Measurements from ENCODE around the gene TRPT1.

Gene TRPT1, protein sequence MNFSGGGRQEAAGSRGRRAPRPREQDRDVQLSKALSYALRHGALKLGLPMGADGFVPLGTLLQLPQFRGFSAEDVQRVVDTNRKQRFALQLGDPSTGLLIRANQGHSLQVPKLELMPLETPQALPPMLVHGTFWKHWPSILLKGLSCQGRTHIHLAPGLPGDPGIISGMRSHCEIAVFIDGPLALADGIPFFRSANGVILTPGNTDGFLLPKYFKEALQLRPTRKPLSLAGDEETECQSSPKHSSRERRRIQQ

DNA sequence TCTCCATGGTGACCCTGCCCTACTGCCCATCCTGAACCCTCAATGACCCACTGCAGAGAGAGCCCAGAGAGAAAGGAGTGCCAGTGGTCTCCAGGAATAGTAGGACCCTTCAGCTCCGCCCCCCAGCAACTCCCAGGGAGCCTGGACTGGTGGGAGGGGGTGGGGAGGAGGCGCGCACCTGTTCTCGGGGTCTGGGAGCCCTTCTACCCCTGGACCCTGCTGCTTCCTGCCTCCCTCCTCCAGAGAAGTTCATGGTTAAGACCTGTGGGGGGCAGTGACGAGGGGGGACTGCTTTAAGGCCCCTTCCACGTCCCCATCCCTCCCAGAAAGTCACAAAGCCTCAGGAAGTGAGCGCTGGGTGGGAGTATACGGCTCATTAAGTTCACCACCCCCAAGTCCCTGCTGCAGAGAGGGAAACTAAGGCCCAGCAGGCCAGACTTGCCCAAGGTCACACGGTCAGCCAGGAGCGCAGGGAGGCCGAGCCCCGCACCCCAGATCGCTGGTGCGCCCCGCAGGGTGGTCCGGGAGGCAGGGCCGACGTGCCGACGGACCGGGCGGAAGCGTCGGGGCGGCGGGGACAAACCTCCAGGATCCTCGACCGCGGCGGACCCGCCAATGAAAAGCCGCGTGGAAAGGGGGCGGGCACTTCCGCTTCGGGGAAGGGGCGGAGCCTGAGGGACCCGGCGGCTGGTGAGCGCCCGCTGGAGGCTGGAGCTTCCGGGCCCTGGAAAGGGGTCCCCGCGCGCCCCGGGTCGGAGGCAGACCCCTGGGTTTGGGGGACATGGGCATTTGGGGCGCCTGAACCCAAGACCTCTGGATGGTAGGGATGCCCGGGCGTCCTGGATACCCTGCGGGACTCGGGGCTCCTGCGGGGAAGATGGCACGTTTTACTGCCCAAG lies at the start of gene TRPT1, which contains the start of gene NUDT22:
Gene TRPT1, minus strand, starts transcription at position 579 of the 899 bp plus-strand sequence. Its CDS starts 326 bp downstream, at position 253.
Gene NUDT22, plus strand, starts transcription at position 667 of the 899 bp plus-strand sequence. CDS start 379 bp downstream, outside the sequence.
- Histone ChIP-seq H3K4me1 (ENCODE audit: insufficient read depth, insufficient read length) (peaks cover 33% of the 10 kb centered on the region), H3K9me3 (ENCODE audit: insufficient read depth, low read length) (no peaks in the 10 kb centered on the region), H3K27me3 (ENCODE audit: insufficient read depth, insufficient read length) (no peaks in the 10 kb centered on the region), H3K36me3 (ENCODE audit: insufficient read depth, insufficient read length, low read length) (peaks cover 35% of the 10 kb centered on the region), H3K9ac (ENCODE audit: insufficient read length, low read depth) (peak within 1 kb of the TSS; percentile 94), H3K4me3 (ENCODE audit: insufficient read length, low read depth) (peak within 1 kb of the TSS; percentile 92)
- TF ChIP-seq YY1 (IDR thresholded peaks at IDR 0.05; ENCODE audit: insufficient read depth, insufficient read length) = no peak
- TF ChIP-seq ZNF274 (IDR thresholded peaks at IDR 0.05; ENCODE audit: low read depth, low read length) = no peak
- TF ChIP-seq SUZ12 (IDR thresholded peaks at IDR 0.05; ENCODE audit: extremely low read depth, insufficient read depth, insufficient read length) = no peak
- DNase-seq (ENCODE audit: low read depth, low spot score) = no peak

DNA sequence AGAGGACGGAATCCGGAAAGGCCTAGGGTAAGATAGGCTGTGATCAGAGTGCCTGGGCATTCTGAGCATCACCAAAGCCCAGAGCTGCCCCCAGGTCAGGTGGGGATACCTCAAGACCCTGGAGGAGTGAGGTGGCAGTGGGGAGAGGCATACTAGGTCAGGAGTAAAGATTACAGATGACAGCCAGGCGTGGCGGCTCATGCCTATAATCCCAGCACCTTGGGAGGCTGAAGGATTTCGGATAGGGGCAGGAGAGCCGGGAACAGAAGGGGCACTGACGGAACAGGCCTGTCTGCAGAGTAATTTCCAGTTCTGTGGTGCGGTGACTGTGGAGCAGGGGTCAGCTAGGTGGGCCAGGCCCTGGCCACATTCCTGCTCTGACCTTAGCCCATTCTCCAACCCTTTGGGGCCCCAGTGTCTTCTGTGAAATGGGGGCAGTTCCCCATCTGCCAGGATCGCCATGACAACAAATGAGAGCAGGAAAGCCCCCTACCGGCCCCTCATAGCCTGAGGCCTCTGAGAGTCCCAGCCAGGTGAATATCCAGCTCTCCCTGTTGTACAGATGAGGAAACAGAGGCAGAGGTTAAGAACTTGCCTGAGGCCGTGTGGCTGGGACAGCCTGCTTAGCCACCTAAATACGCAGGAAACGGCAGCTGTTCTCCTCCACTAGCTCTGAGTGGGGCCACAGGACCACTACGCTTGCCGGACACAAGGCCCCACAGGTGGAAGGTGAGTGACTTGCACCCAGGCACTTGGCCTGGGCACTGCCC lies 49.2 kb upstream of the TRPT1 start:
- Histone ChIP-seq H3K36me3 (ENCODE audit: insufficient read depth, insufficient read length, low read length) (peaks cover 44% of the 10 kb centered on the region), H3K4me3 (ENCODE audit: insufficient read length, low read depth) (no peak overlapping the region), H3K9ac (ENCODE audit: insufficient read length, low read depth) (peak overlapping the region; percentile 23), H3K4me1 (ENCODE audit: insufficient read depth, insufficient read length) (peaks cover 27% of the 10 kb centered on the region), H3K27me3 (ENCODE audit: insufficient read depth, insufficient read length) (no peaks in the 10 kb centered on the region), H3K9me3 (ENCODE audit: insufficient read depth, low read length) (no peaks in the 10 kb centered on the region)
- no peak for DNase-seq (ENCODE audit: low read depth, low spot score)
- TF ChIP-seq ZNF274 (IDR thresholded peaks at IDR 0.05; ENCODE audit: low read depth, low read length) (no peak), SUZ12 (IDR thresholded peaks at IDR 0.05; ENCODE audit: extremely low read depth, insufficient read depth, insufficient read length) (no peak), YY1 (IDR thresholded peaks at IDR 0.05; ENCODE audit: insufficient read depth, insufficient read length) (no peak)

DNA sequence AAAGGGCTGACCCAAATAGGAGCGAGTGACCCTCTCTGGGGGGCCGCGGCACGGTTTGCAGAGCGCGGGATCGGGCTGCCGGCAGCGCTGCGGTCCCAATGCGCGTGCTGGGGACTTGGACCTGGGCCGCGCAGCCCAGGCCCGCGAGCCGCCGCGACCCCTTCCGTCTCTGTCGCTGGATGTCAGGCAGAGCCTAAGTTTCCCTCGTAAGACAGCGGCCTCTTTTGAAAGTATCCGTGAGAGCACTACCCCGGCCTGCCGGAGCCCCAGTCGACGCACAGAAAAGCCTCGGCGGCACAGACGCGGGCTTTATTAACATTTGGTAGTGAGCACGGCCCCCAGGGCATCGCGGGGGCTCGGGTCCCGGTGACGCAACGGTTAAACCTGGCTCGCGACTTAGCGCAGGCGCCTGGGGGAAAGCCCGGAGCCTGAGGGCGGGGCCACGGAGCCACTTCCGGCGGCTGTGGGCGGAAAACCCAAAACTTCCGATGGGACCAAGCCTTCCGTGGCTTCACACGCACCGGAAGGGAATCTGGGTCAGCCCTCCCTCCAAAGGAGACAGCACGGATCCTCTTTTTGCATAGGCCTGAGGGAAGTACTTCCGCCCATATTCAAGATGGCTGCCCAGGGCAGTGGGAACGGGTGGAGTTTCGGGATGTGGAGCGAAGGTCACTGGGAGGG lies 43.7 kb upstream of the TRPT1 start:
- H3K27me3 ChIP-seq (ENCODE audit: insufficient read depth, insufficient read length) = no peaks in the 10 kb centered on the region
- peak overlapping the region; percentile 95 for H3K4me3 ChIP-seq (ENCODE audit: insufficient read length, low read depth)
- peak overlapping the region; percentile 90 for H3K9ac ChIP-seq (ENCODE audit: insufficient read length, low read depth)
- TF ChIP-seq ZNF274 (IDR thresholded peaks at IDR 0.05; ENCODE audit: low read depth, low read length) (no peak), YY1 (IDR thresholded peaks at IDR 0.05; ENCODE audit: insufficient read depth, insufficient read length) (peak; percentile 99)
- peaks cover 43% of the 10 kb centered on the region for H3K36me3 ChIP-seq (ENCODE audit: insufficient read depth, insufficient read length, low read length)
- peaks cover 14% of the 10 kb centered on the region for H3K4me1 ChIP-seq (ENCODE audit: insufficient read depth, insufficient read length)
- DNase-seq (ENCODE audit: low read depth, low spot score) = peak; percentile 99
- H3K9me3 ChIP-seq (ENCODE audit: insufficient read depth, low read length) = no peaks in the 10 kb centered on the region

DNA sequence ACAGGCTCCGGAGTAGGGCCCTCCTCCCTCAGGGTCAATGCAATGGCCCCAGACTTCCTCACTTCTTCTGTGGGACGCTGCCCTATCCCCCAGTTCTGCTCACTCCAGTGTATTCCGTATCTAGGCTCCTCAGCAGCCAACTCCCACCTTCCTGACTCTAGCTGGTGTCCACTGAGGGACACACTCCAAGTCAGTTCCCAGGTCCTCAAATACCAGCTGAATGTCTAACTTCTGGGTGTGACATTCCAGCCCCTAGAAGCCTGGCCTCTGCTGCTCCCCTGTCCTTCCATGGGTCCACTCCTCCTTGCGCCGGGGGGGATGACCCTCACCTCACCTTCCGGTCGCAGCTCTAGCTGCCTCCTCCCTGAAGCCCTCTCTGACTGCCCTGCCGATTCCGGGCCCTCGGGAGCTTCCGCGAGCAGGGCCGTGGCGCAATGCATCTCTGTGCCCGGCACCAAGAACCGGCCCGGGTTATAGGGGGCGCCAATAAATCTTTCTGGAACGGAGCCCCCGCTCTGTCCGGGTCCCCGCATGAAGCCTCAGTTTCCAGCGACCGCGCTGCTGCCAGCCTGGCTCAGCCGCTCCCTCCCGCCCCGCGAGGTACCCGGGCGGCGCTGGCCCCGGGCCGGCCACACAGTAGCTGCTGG lies 43.0 kb upstream of the TRPT1 start:
- no peaks in the 10 kb centered on the region for H3K27me3 ChIP-seq (ENCODE audit: insufficient read depth, insufficient read length)
- peaks cover 17% of the 10 kb centered on the region for H3K4me1 ChIP-seq (ENCODE audit: insufficient read depth, insufficient read length)
- no peaks in the 10 kb centered on the region for H3K9me3 ChIP-seq (ENCODE audit: insufficient read depth, low read length)
- H3K9ac ChIP-seq (ENCODE audit: insufficient read length, low read depth) = peak overlapping the region; percentile 90
- TF ChIP-seq ZNF274 (IDR thresholded peaks at IDR 0.05; ENCODE audit: low read depth, low read length) (no peak), YY1 (IDR thresholded peaks at IDR 0.05; ENCODE audit: insufficient read depth, insufficient read length) (no peak), SUZ12 (IDR thresholded peaks at IDR 0.05; ENCODE audit: extremely low read depth, insufficient read depth, insufficient read length) (no peak)
- peak overlapping the region; percentile 95 for H3K4me3 ChIP-seq (ENCODE audit: insufficient read length, low read depth)
- DNase-seq (ENCODE audit: low read depth, low spot score) = no peak
- peaks cover 50% of the 10 kb centered on the region for H3K36me3 ChIP-seq (ENCODE audit: insufficient read depth, insufficient read length, low read length)

DNA sequence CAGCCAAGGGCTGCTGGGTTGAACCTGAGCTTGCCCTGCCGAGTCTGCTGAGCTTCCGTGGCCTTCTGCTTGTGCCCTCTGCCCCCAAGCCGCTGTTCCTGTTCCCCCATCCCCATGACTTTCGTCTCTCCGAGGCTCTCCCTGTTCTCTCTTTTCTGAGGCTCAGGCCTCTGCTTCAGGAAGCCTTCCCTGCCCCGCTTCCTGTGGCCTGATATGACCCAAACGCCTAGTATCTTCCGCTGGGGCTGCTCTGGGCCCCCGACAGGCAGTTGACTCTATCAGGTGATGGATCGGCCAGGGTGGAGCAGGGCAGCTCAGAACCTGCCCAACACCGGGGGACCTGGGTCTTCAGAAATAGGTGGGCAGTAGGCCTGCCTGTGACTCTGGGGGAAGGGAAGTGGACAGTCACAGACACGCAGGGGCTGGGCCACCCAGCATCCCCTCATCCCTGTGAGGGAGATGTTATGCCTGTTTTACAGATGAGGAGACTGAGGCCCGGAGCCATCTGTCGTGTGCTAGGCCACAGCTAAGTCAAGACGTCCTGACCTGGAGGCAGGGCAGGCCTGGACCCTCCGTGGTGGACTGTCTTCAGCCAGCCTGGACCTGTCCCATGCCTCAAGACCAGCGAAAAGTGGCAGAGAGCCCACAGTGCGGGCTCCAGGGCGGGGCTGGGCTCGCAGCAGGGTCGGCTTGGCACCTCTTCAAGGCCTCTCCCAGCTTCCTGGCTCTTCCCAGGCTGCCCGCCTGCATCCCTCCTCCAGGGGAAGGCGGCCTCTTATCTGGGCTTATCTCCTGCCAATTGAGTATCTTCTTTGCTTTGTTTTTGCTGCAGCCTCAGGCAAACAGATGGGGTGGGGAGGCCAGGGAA lies 42.3 kb upstream of the TRPT1 start:
- DNase-seq (ENCODE audit: low read depth, low spot score) = no peak
- Histone ChIP-seq H3K4me3 (ENCODE audit: insufficient read length, low read depth) (peak overlapping the region; percentile 95), H3K9me3 (ENCODE audit: insufficient read depth, low read length) (no peaks in the 10 kb centered on the region), H3K36me3 (ENCODE audit: insufficient read depth, insufficient read length, low read length) (peaks cover 55% of the 10 kb centered on the region), H3K27me3 (ENCODE audit: insufficient read depth, insufficient read length) (no peaks in the 10 kb centered on the region), H3K4me1 (ENCODE audit: insufficient read depth, insufficient read length) (peaks cover 23% of the 10 kb centered on the region), H3K9ac (ENCODE audit: insufficient read length, low read depth) (peak overlapping the region; percentile 90)
- no peak for TF ChIP-seq ZNF274 (IDR thresholded peaks at IDR 0.05; ENCODE audit: low read depth, low read length)

All from NT2/D1 (cell line).